Trophoblast cell (in vitro differentiated cells and primary cell): ENCODE results near the gene CHERP.

ENCODE experiments used
- DNase-seq, 2 donors: peaks; one replicate each; pipeline ENCODE4 v3.0.0-alpha.2; 2016
- H2AFZ ChIP-seq: 2 replicates; pipeline ENCODE4 v1.6.1; 2013; ENCODE audit warnings: low read length, moderate library complexity, mild to moderate bottlenecking; ENCODE audit not compliant: insufficient read depth, poor library complexity
- H2AK5ac ChIP-seq: 2 replicates; pipeline ENCODE4 v1.6.1; 2013; ENCODE audit warnings: mild to moderate bottlenecking, low read length
- H2BK120ac ChIP-seq: 2 replicates; pipeline ENCODE4 v1.6.1; 2013; ENCODE audit warnings: low read length, mild to moderate bottlenecking, moderate library complexity; ENCODE audit not compliant: insufficient read depth, poor library complexity
- H2BK12ac ChIP-seq: 2 replicates; pipeline ENCODE4 v1.6.1; 2013; ENCODE audit warnings: mild to moderate bottlenecking, low read length, moderate library complexity
- H2BK5ac ChIP-seq: 2 replicates; pipeline ENCODE4 v1.6.1; 2013; ENCODE audit warnings: low read length, low read depth, moderate library complexity, mild to moderate bottlenecking; ENCODE audit not compliant: poor library complexity
- H3K14ac ChIP-seq: 2 replicates; pipeline ENCODE4 v1.6.1; 2013; ENCODE audit warnings: mild to moderate bottlenecking, low read length
- H3K18ac ChIP-seq: 2 replicates; pipeline ENCODE4 v1.6.1; 2013; ENCODE audit warnings: mild to moderate bottlenecking, low read length
- H3K23ac ChIP-seq: 2 replicates; pipeline ENCODE4 v1.6.1; 2013; ENCODE audit warnings: low read length
- H3K27ac ChIP-seq: 2 replicates; pipeline ENCODE4 v1.5.1; 2013; ENCODE audit warnings: low read depth, mild to moderate bottlenecking, inconsistent platforms, low read length, moderate library complexity
- H3K27me3 ChIP-seq: 2 replicates; pipeline ENCODE4 v1.6.1; 2013; ENCODE audit warnings: inconsistent platforms, mild to moderate bottlenecking, low read length, moderate library complexity; ENCODE audit not compliant: insufficient read depth
- H3K36me3 ChIP-seq, 2 experiments: 1 replicate in 1 of 2; 2 replicates in 1 of 2; pipeline ENCODE4 v1.6.1; 2013; ENCODE audit warnings: low read length in 2 of 2, mild to moderate bottlenecking in 2 of 2, moderate library complexity in 1 of 2; ENCODE audit not compliant: insufficient read depth in 2 of 2, control insufficient read depth in 1 of 2
- H3K4ac ChIP-seq: 2 replicates; pipeline ENCODE4 v1.6.1; 2013; ENCODE audit warnings: low read depth, mild to moderate bottlenecking, low read length, moderate library complexity
- H3K4me1 ChIP-seq, 2 experiments: 1 replicate in 1 of 2; 2 replicates in 1 of 2; pipeline ENCODE4 v1.6.1; 2013; ENCODE audit warnings: low read length in 2 of 2, mild to moderate bottlenecking in 2 of 2, moderate library complexity in 1 of 2; ENCODE audit not compliant: insufficient read depth in 2 of 2, control insufficient read depth in 1 of 2
- H3K4me2 ChIP-seq: 2 replicates; pipeline ENCODE4 v1.6.1; 2013; ENCODE audit warnings: inconsistent platforms, mild to moderate bottlenecking, low read length, moderate library complexity
- H3K4me3 ChIP-seq: 2 replicates; pipeline ENCODE4 v1.5.1; 2013; ENCODE audit warnings: mild to moderate bottlenecking, low read depth, low read length, inconsistent platforms
- H3K79me1 ChIP-seq: one replicate; pipeline ENCODE4 v1.6.1; 2013; ENCODE audit warnings: low read length
- H3K79me2 ChIP-seq: 2 replicates; pipeline ENCODE4 v1.6.1; 2013; ENCODE audit warnings: low read length, mild to moderate bottlenecking; ENCODE audit not compliant: control insufficient read depth, insufficient read depth, poor library complexity
- H3K9ac ChIP-seq: 2 replicates; pipeline ENCODE4 v1.6.1; 2013; ENCODE audit warnings: mild to moderate bottlenecking, low read length
- H3K9me3 ChIP-seq: 2 replicates; pipeline ENCODE4 v1.6.1; 2013; ENCODE audit warnings: low read depth, mild to moderate bottlenecking, control low read depth, inconsistent platforms, low read length; ENCODE audit not compliant: insufficient read depth
- H4K12ac ChIP-seq: 2 replicates; pipeline ENCODE4 v1.6.1; 2013; ENCODE audit warnings: low read depth, mild to moderate bottlenecking, low read length, moderate library complexity
- H4K8ac ChIP-seq: 2 replicates; pipeline ENCODE4 v1.6.1; 2013; ENCODE audit warnings: low read depth, mild to moderate bottlenecking, low read length, moderate library complexity
- H4K91ac ChIP-seq: one replicate; pipeline ENCODE4 v1.6.1; 2013; ENCODE audit warnings: low read depth, mild to moderate bottlenecking, low read length, moderate library complexity
- WGBS: extraction: QIAGEN DNeasy Blood & Tissue Kit; methylation state at CpG from one replicate; pipeline ENCODE4 v1.1.7; 2013; ENCODE audit warnings: missing lambda C conversion rate; ENCODE audit not compliant: insufficient read length, insufficient coverage; ENCODE audit errors: extremely low coverage; 5-methylcytosine and 5-hydroxymethylcytosine counted together

The CHERP gene

DNA sequence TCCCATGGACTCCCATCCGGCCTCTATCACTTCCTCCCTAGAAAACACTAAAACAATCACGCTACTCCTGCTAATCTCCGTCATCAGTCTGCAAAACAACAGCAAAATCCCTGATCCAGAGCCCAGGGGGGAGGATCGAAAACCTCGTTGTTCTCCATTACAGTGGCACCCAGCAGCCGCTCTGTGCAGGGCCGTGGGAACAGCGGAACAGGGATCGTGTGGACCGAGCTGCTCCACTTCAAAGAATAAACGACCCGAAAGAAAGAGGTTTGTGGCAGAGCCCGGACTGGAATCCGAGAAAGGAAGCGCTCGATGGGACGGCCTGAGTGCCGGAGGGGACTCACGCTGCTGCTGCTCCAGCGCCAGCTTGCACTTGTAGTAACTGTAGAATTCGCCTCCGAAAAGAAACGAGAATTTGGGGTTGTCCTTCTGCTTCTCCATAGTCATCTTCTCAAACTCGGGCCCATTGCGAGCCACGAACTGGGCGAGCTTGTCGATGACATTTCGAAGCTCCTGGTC is 652 bp downstream of the CHERP start:
- peak overlapping the region; percentile 90 for H3K18ac ChIP-seq
- H3K4me3 ChIP-seq = peak overlapping the region; percentile 84
- H3K9ac ChIP-seq = peak overlapping the region; percentile 89
- peaks cover 7% of the 10 kb centered on the region in 2 experiments for H3K4me1 ChIP-seq
- H3K79me1 ChIP-seq = peaks cover 11% of the 10 kb centered on the region
- H2AFZ ChIP-seq = peak overlapping the region; percentile 84
- H4K12ac ChIP-seq = peak overlapping the region; percentile 94
- H2BK5ac ChIP-seq = peak overlapping the region; percentile 87
- peaks cover 1% of the 10 kb centered on the region for H3K9me3 ChIP-seq
- no CpG with 5 or more reads among the region's 29 CpGs for WGBS
- peak overlapping the region; percentile 90 for H3K14ac ChIP-seq
- no peak overlapping the region for H2BK12ac ChIP-seq
- H3K4me2 ChIP-seq = peak overlapping the region; percentile 72
- peak overlapping the region; percentile 92 for H2BK120ac ChIP-seq
- peak overlapping the region; percentile 81 for H2AK5ac ChIP-seq
- H3K27me3 ChIP-seq = no peaks in the 10 kb centered on the region
- H3K79me2 ChIP-seq = peaks cover 26% of the 10 kb centered on the region
- H3K36me3 ChIP-seq = peaks cover 21 to 32% of the 10 kb centered on the region in 2 experiments
- H3K27ac ChIP-seq = peak overlapping the region; percentile 68
- H4K91ac ChIP-seq = peak overlapping the region; percentile 95
- peak overlapping the region; percentile 96 for H4K8ac ChIP-seq
- no peak overlapping the region for H3K23ac ChIP-seq
- peak overlapping the region; percentile 94 for H3K4ac ChIP-seq
- DNase-seq = peak in 1 of 2 donors; percentile 36

DNA sequence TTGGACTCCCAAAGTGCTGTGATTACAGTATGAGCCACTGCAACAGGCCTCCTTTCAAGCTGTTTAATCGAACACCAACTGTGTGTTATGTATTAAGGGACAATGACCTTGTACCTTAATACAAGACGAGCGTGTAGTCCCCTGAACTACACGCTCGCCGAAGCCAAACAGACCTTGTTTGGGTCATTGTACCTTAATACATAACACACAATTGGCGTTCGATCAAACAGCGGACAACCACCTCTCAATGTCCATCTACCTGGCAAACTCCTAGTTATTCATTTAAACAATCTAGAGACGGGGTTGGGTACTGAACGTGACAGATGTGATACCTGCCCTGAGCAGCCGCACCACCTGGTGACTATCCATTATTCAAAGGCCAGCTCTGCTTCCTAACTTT is 1.3 kb downstream of the CHERP start:
- Histone ChIP-seq H4K12ac (no peak overlapping the region), H3K4ac (peak overlapping the region; percentile 94), H3K79me1 (peaks cover 11% of the 10 kb centered on the region)

DNA sequence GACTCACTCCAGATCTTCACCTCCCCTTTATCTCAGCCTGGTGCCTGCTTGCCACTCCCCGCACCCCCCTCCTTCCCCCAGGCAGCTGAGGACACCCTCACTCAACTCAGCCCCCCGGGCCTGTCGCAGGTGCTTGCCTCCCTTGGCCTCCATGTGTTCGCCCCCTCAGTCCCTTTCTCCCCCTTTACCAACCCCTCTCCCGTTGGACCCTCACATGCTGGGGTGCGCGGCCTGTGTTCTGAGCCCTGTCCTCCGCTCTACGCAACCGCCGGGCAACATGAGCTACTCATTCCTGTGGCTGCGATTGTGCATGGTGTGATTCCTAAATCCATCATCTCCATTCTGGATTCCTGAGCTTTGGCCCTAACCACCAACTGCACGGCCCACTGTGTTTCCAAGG is 5.1 kb downstream of the CHERP start:
- Histone ChIP-seq H3K18ac (no peak overlapping the region), H3K4me1 (peaks cover 5 to 7% of the 10 kb centered on the region in 2 experiments), H3K14ac (no peak overlapping the region), H4K12ac (no peak overlapping the region), H2BK12ac (no peak overlapping the region), H4K8ac (no peak overlapping the region), H3K9ac (peak overlapping the region; percentile 7), H3K23ac (no peak overlapping the region), H3K4me2 (no peak overlapping the region), H2AFZ (no peak overlapping the region), H3K79me2 (peaks cover 21% of the 10 kb centered on the region), H2BK120ac (no peak overlapping the region), H4K91ac (no peak overlapping the region), H3K4ac (peak overlapping the region; percentile 38), H3K36me3 (peaks cover 62 to 72% of the 10 kb centered on the region in 2 experiments), H3K79me1 (peaks cover 5% of the 10 kb centered on the region), H3K4me3 (no peak overlapping the region), H3K9me3 (peaks cover 1% of the 10 kb centered on the region), H3K27me3 (no peaks in the 10 kb centered on the region), H2AK5ac (no peak overlapping the region), H3K27ac (no peak overlapping the region), H2BK5ac (no peak overlapping the region)
- no peak for DNase-seq
- no CpG with 5 or more reads among the region's 13 CpGs for WGBS

More for the DNA sequence above, 1.3 kb downstream of the CHERP start:
- H3K23ac ChIP-seq = no peak overlapping the region
- H2BK5ac ChIP-seq = no peak overlapping the region
- H2BK120ac ChIP-seq = no peak overlapping the region
- H2AFZ ChIP-seq = no peak overlapping the region
- H2AK5ac ChIP-seq = no peak overlapping the region
- H3K4me3 ChIP-seq = no peak overlapping the region
- H3K36me3 ChIP-seq = peaks cover 28 to 37% of the 10 kb centered on the region in 2 experiments
- peaks cover 7% of the 10 kb centered on the region in 2 experiments for H3K4me1 ChIP-seq
- peaks cover 1% of the 10 kb centered on the region for H3K9me3 ChIP-seq
- H4K8ac ChIP-seq = no peak overlapping the region
- H3K14ac ChIP-seq = no peak overlapping the region
- peaks cover 28% of the 10 kb centered on the region for H3K79me2 ChIP-seq
- DNase-seq = no peak
- H3K9ac ChIP-seq = no peak overlapping the region
- no peak overlapping the region for H4K91ac ChIP-seq
- H3K4me2 ChIP-seq = peak overlapping the region; percentile 72
- H3K27ac ChIP-seq = no peak overlapping the region
- H3K18ac ChIP-seq = no peak overlapping the region
- H3K27me3 ChIP-seq = no peaks in the 10 kb centered on the region
- WGBS = no CpG with 5 or more reads among the region's 12 CpGs
- no peak overlapping the region for H2BK12ac ChIP-seq

DNA sequence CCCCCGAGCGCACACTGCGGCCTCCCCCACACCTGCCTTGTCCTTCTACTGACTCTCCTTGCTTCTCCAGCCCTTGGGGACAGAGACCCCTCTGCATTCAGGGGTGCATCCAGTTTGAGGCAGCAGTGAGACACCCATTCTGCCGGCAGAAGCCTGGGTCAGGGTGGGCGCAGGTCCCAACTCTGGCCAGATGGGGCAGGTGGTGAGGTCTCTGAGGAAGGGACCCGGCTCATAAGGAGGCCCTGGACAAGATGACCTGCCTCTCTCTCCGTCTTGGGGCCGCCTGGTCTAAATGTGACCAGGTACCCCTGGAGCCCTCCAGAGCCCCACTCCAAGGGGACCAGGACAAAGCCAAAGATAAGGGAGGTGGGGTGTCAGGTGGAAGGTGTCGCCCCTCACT is 6.1 kb downstream of the CHERP start:
- Histone ChIP-seq H3K4ac (peak overlapping the region; percentile 29), H3K18ac (peak overlapping the region; percentile 13), H4K8ac (no peak overlapping the region), H3K14ac (no peak overlapping the region), H4K91ac (no peak overlapping the region), H3K4me3 (no peak overlapping the region), H3K23ac (no peak overlapping the region), H3K9me3 (peaks cover 1% of the 10 kb centered on the region), H3K36me3 (peaks cover 72 to 82% of the 10 kb centered on the region in 2 experiments), H3K79me1 (no peaks in the 10 kb centered on the region), H2BK5ac (no peak overlapping the region), H2BK12ac (no peak overlapping the region), H3K9ac (no peak overlapping the region), H3K4me1 (peaks cover 2 to 3% of the 10 kb centered on the region in 2 experiments), H2AFZ (no peak overlapping the region), H2BK120ac (no peak overlapping the region), H3K4me2 (no peak overlapping the region), H3K79me2 (peaks cover 11% of the 10 kb centered on the region), H3K27ac (no peak overlapping the region), H4K12ac (no peak overlapping the region), H3K27me3 (no peaks in the 10 kb centered on the region), H2AK5ac (no peak overlapping the region)
- no CpG with 5 or more reads among the region's 9 CpGs for WGBS
- DNase-seq = no peak
